ENCODE data around the gene MAN1A2.
"Not testable (repeated sequence)": the region's sequence is repeated elsewhere in the genome, so short reads cannot be mapped to it uniquely, and the experiment has no call there.

MAN1A2 gene

DNA sequence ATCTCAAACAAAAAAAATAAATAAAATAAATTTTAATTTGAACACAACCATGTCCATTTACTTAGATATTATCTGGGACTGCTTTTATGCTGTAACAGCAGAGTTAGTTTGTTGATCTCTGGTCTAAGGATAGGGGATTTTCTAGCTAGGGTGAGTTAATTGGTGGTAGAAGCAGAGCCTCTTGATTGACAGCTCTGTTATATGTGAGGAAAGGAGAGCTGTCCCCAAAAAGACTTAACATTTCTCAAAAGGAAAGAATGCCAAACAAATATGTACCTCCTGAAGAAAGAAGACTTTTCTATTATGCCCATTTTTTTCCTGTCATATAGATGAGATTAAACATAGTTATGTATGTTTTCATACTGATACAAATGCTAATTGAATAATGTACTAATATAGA is 37.8 kb downstream of the MAN1A2 start:
- no peak overlapping the region for H3K27ac Mint-ChIP-seq
- peaks cover 2% of the 10 kb centered on the region for H3K4me1 Mint-ChIP-seq (ENCODE audit: low read depth)
- peaks cover 36% of the 10 kb centered on the region for H3K36me3 Mint-ChIP-seq (ENCODE audit: low read depth)
- H3K4me3 Mint-ChIP-seq: no peak overlapping the region
- H3K9me3 Mint-ChIP-seq: peaks cover 23% of the 10 kb centered on the region
- H3K27me3 Mint-ChIP-seq (ENCODE audit: low read depth): no peaks in the 10 kb centered on the region

GRCh38 chr1:117412472-117412871 is 45.2 kb downstream of the MAN1A2 start:
- no peaks in the 10 kb centered on the region for H3K27me3 Mint-ChIP-seq (ENCODE audit: low read depth)
- peaks cover 22% of the 10 kb centered on the region for H3K36me3 Mint-ChIP-seq (ENCODE audit: low read depth)
- no peaks in the 10 kb centered on the region for H3K4me1 Mint-ChIP-seq (ENCODE audit: low read depth)
- H3K4me3 Mint-ChIP-seq: no peak overlapping the region
- no peak overlapping the region for H3K27ac Mint-ChIP-seq
- H3K9me3 Mint-ChIP-seq: no peaks in the 10 kb centered on the region

DNA sequence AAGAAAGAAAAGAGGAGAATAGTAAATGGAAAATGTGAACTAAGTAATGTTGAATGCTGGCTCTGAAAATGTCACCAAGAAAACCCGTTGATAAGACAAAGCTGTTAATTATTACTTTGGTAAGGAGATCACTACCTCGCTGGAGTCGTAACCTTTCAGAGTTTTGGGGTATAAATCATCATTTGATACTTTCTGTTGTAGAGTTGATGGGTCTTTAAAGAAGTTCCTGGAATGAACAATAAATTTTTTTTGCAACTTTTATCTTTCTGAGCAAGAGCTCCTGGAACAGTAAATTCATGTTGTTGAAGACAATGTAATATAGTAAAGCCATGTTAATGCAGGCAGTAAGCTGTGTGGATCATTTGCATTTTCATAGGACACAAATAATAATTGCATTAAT is 46.2 kb downstream of the MAN1A2 start:
- Mint-ChIP-seq H3K4me1 (ENCODE audit: low read depth) (no peaks in the 10 kb centered on the region), H3K9me3 (no peaks in the 10 kb centered on the region), H3K36me3 (ENCODE audit: low read depth) (peaks cover 17% of the 10 kb centered on the region), H3K27me3 (ENCODE audit: low read depth) (no peaks in the 10 kb centered on the region), H3K4me3 (no peak overlapping the region), H3K27ac (no peak overlapping the region)

- Mint-ChIP-seq H3K4me1 (ENCODE audit: low read depth) (peaks cover 2% of the 10 kb centered on the region), H3K36me3 (ENCODE audit: low read depth) (peaks cover 18% of the 10 kb centered on the region), H3K27me3 (ENCODE audit: low read depth) (no peaks in the 10 kb centered on the region), H3K27ac (no peak overlapping the region), H3K9me3 (no peaks in the 10 kb centered on the region), H3K4me3 (no peak overlapping the region)
These were observed 47.7 kb downstream of the MAN1A2 start for GRCh38 chr1:117414943-117415342.

DNA sequence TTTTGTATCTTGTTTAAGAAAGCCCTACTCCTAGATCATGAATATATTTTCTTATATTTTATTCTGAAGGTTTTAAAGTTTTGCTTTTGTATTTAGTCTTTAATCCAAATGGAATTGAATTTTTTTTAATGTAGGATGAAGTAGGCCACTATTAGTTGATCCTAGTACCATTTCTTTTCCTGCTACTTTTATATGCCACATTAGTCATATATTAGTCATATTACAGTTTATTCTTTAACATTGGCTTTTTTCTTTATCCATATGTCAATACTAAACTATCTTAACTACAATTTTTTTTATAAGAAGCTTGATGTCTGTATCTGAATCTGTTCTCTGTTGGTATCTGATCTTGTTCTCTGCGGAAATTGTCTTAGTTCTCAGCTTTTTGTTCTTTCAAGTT is 48.8 kb downstream of the MAN1A2 start:
- no peaks in the 10 kb centered on the region for H3K27me3 Mint-ChIP-seq (ENCODE audit: low read depth)
- H3K4me1 Mint-ChIP-seq (ENCODE audit: low read depth): peaks cover 4% of the 10 kb centered on the region
- no peak overlapping the region for H3K4me3 Mint-ChIP-seq
- H3K36me3 Mint-ChIP-seq (ENCODE audit: low read depth): peaks cover 16% of the 10 kb centered on the region
- no peaks in the 10 kb centered on the region for H3K9me3 Mint-ChIP-seq
- no peak overlapping the region for H3K27ac Mint-ChIP-seq

GRCh38 chr1:117416546-117417125 is 49.4 kb downstream of the MAN1A2 start:
- Mint-ChIP-seq H3K4me1 (ENCODE audit: low read depth) (peaks cover 5% of the 10 kb centered on the region), H3K27ac (no peak overlapping the region), H3K9me3 (no peaks in the 10 kb centered on the region), H3K4me3 (no peak overlapping the region), H3K27me3 (ENCODE audit: low read depth) (no peaks in the 10 kb centered on the region), H3K36me3 (ENCODE audit: low read depth) (peaks cover 15% of the 10 kb centered on the region)

GRCh38 chr1:117425050-117425734 is 57.9 kb downstream of the MAN1A2 start:
- Mint-ChIP-seq H3K27ac (no peak overlapping the region), H3K4me3 (no peak overlapping the region), H3K36me3 (ENCODE audit: low read depth) (peaks cover 23% of the 10 kb centered on the region), H3K4me1 (ENCODE audit: low read depth) (peaks cover 3% of the 10 kb centered on the region), H3K9me3 (peaks cover 32% of the 10 kb centered on the region), H3K27me3 (ENCODE audit: low read depth) (no peaks in the 10 kb centered on the region)

- Mint-ChIP-seq H3K4me3 (no peak overlapping the region), H3K27me3 (ENCODE audit: low read depth) (no peaks in the 10 kb centered on the region), H3K27ac (no peak overlapping the region), H3K4me1 (ENCODE audit: low read depth) (no peaks in the 10 kb centered on the region), H3K36me3 (ENCODE audit: low read depth) (peaks cover 20% of the 10 kb centered on the region), H3K9me3 (peaks cover 32% of the 10 kb centered on the region)
These were observed 60.0 kb downstream of the MAN1A2 start for GRCh38 chr1:117427297-117427696.

DNA sequence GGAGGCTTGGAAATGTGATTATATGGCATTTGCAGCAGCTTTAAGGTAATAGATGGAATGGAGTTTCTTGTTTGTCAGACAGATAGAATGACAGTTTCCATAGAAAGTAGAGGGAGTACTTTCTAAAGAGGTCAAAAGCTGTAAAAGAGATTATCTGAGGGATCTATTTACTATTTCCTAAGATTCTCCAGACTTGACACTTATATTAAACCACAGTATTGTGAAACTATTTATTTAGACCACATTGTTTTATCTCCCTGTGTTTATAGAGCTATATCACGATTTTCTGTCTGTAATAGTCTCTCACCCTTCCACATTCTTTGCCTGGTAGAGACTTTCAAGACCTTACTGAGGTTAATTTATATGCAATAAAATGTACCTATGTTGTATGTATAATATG is 66.7 kb downstream of the MAN1A2 start:
- Mint-ChIP-seq H3K27me3 (ENCODE audit: low read depth) (no peaks in the 10 kb centered on the region), H3K4me3 (no peak overlapping the region), H3K27ac (no peak overlapping the region), H3K4me1 (ENCODE audit: low read depth) (no peaks in the 10 kb centered on the region), H3K9me3 (no peaks in the 10 kb centered on the region), H3K36me3 (ENCODE audit: low read depth) (no peaks in the 10 kb centered on the region)

DNA sequence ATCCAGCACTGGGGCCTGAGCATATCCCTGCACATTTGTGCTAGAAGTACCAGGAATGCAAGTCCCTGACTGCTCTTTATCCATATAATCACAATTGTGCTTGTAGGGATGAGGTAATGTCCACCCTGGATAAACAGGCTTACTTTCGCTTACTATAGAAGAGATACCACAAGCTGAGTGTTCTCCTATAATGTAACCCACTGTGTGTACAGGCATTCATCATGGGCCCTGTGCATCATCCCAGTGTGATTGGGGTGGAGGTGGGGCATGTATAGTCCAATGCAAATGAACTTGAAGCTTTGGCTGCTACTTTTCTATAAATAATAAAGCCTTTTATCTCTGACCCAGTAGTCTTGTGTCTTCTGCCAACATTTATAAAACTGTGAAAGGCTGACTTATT is 69.3 kb downstream of the MAN1A2 start:
- Mint-ChIP-seq H3K4me3 (no peak overlapping the region), H3K36me3 (ENCODE audit: low read depth) (no peaks in the 10 kb centered on the region), H3K27ac (no peak overlapping the region), H3K4me1 (ENCODE audit: low read depth) (no peaks in the 10 kb centered on the region), H3K9me3 (no peaks in the 10 kb centered on the region), H3K27me3 (ENCODE audit: low read depth) (no peaks in the 10 kb centered on the region)

DNA sequence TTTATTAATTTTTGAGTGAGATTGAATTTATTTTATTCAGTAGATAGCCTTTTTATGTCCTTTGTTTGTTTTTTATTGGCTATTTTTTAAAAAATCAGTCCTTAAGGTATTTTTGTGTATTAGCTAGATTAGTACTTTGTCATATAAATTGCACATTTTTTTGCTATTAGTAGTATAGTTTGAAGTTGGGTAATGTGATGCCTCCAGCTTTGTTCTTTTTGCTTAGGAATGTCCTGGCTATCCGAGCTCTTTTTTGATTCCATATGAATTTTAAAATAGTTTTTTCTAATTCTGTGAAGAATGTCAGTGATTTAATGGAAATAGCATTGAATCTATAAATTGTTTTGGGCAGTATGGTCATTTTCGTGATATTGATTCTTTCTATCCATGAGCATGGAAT is 80.4 kb downstream of the MAN1A2 start:
- no peaks in the 10 kb centered on the region for H3K4me1 Mint-ChIP-seq (ENCODE audit: low read depth)
- H3K27ac Mint-ChIP-seq: no peak overlapping the region
- no peak overlapping the region for H3K4me3 Mint-ChIP-seq
- H3K9me3 Mint-ChIP-seq: peaks cover 10% of the 10 kb centered on the region
- peaks cover 42% of the 10 kb centered on the region for H3K36me3 Mint-ChIP-seq (ENCODE audit: low read depth)
- H3K27me3 Mint-ChIP-seq (ENCODE audit: low read depth): no peaks in the 10 kb centered on the region

GRCh38 chr1:117452216-117452615 is 85.0 kb downstream of the MAN1A2 start:
- Mint-ChIP-seq H3K4me1 (ENCODE audit: low read depth) (no peaks in the 10 kb centered on the region), H3K4me3 (no peak overlapping the region), H3K27ac (no peak overlapping the region), H3K9me3 (peaks cover 10% of the 10 kb centered on the region), H3K36me3 (ENCODE audit: low read depth) (peaks cover 41% of the 10 kb centered on the region), H3K27me3 (ENCODE audit: low read depth) (no peaks in the 10 kb centered on the region)

DNA sequence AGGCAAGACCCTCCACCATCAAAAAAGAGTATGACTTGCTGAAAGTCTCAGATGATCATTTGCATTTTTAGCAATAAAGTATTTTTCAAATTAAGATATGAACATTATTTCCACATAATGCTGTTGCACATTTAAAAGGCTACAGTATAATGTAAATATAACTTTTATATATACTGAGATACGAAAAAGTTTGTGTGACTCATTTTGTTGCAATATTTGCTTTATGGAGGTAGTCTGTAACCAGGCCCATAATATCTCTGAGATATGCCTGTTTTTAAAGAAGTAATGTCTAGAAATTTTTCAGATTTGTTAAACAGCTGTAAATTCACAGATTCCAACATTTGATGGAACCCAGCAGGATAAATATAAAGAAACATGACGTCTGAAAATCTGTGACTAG is 86.7 kb downstream of the MAN1A2 start:
- peaks cover 34% of the 10 kb centered on the region for H3K36me3 Mint-ChIP-seq (ENCODE audit: low read depth)
- H3K27ac Mint-ChIP-seq: no peak overlapping the region
- H3K27me3 Mint-ChIP-seq (ENCODE audit: low read depth): no peaks in the 10 kb centered on the region
- no peaks in the 10 kb centered on the region for H3K4me1 Mint-ChIP-seq (ENCODE audit: low read depth)
- peaks cover 10% of the 10 kb centered on the region for H3K9me3 Mint-ChIP-seq
- no peak overlapping the region for H3K4me3 Mint-ChIP-seq

DNA sequence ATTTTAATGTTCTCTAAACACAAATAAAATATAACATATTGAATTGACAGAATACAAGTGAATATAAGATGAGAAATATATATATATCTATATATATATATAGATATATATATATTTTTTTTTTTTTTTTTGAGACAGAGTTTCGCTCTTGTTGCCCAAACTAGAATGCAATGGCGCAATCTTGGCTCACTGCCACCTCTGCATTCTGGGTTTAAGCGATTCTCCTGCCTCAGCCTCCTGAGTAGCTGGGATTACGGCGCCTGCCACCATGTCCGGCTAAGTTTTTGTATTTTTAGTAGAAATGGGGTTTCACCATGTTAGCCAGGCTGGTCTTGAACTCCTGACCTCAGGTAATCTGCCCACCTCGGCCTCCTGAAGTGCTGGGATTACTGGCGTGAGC is 91.2 kb downstream of the MAN1A2 start:
- H3K4me1 Mint-ChIP-seq (ENCODE audit: low read depth); H3K9me3 Mint-ChIP-seq; H3K4me3 Mint-ChIP-seq; H3K27me3 Mint-ChIP-seq (ENCODE audit: low read depth); H3K27ac Mint-ChIP-seq; H3K36me3 Mint-ChIP-seq (ENCODE audit: low read depth): not testable (repeated sequence)

DNA sequence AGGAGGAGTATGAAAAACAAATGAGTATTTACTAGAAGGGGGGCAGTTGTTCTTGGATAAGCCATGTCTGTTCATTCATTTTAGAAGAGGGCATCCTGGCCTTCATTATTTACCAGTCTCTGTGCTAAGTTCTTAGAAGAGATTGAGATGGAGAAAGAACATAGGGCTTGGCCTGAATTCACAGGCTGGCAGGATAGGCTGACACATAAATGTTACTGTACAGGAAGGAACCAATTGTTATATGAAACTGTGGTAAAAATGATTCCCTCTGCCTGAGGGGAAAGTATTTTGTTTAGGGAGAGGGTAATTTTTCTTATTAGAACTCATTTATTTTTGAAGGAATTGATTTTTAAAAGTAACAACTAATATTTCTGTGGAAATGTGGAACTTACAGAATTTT is 99.5 kb downstream of the MAN1A2 start:
- Mint-ChIP-seq H3K9me3 (no peaks in the 10 kb centered on the region), H3K4me3 (no peak overlapping the region), H3K27me3 (ENCODE audit: low read depth) (no peaks in the 10 kb centered on the region), H3K36me3 (ENCODE audit: low read depth) (peaks cover 19% of the 10 kb centered on the region), H3K27ac (no peak overlapping the region), H3K4me1 (ENCODE audit: low read depth) (no peaks in the 10 kb centered on the region)

- Mint-ChIP-seq H3K27me3 (ENCODE audit: low read depth) (no peaks in the 10 kb centered on the region), H3K36me3 (ENCODE audit: low read depth) (peaks cover 19% of the 10 kb centered on the region), H3K9me3 (no peaks in the 10 kb centered on the region), H3K4me3 (no peak overlapping the region), H3K4me1 (ENCODE audit: low read depth) (no peaks in the 10 kb centered on the region), H3K27ac (no peak overlapping the region)
These were observed 100.1 kb downstream of the MAN1A2 start for GRCh38 chr1:117467336-117467735.

All from T-helper 1 cell treated with Interleukin-12 subunit alpha and Interleukin-12 subunit beta and Interleukin-4 antibody, amounts not matched to agents 30 μg/mL and 1 μg/mL, for 36 hours (primary cell).